VCaP (cell line): ENCODE results near the gene TTC34.

ENCODE experiments used
- H3K27ac ChIP-seq: fragments of 450-650 bp; 2 replicates; pipeline ENCODE4 v1.5.1; 2017
- CTCF ChIP-seq: fragments of 450-650 bp; conservative IDR thresholded peaks from 2 replicates; pipeline ENCODE4 v1.5.1; 2017; ENCODE audit warnings: mild to moderate bottlenecking, moderate library complexity

TTC34 gene

GRCh38 chr1:2603521-2604155 is 197.9 kb downstream of the TTC34 start:
- TF ChIP-seq CTCF, result no peak

GRCh38 chr1:2602866-2603520 is 198.5 kb downstream of the TTC34 start:
- H3K27ac ChIP-seq, result no peak overlapping the region
- TF ChIP-seq CTCF, result no peak

More at GRCh38 chr1:2603521-2604155, 197.9 kb downstream of the TTC34 start:
- no peak overlapping the region for H3K27ac ChIP-seq

- no peak overlapping the region for H3K27ac ChIP-seq
- no peak for TF ChIP-seq CTCF
Measured at GRCh38 chr1:2602311-2602835, 199.1 kb downstream of the TTC34 start.

GRCh38 chr1:2601721-2602303 is 199.7 kb downstream of the TTC34 start:
- no peak for TF ChIP-seq CTCF

GRCh38 chr1:2598329-2598931 is 203.1 kb downstream of the TTC34 start:
- no peak for TF ChIP-seq CTCF
- H3K27ac ChIP-seq, result no peak overlapping the region

More at GRCh38 chr1:2601721-2602303, 199.7 kb downstream of the TTC34 start:
- H3K27ac ChIP-seq, result no peak overlapping the region

GRCh38 chr1:2597441-2598328 is 203.8 kb downstream of the TTC34 start:
- no peak overlapping the region for H3K27ac ChIP-seq
- TF ChIP-seq CTCF, result no peak
